Left ventricle myocardium inferior (tissue), 1 donor: Measurements from ENCODE around the gene TMEM238L. TPM values are rescaled to one million over a fixed set of nuclear protein-coding genes. Genes with fewer than 3 reads are reported as not detected.

ENCODE experiments used
- DNase-seq: peaks from one replicate; pipeline ENCODE4 v3.0.0-alpha.2; 2020
- H3K27ac ChIP-seq: fragments of 200-600 bp; replicated peaks from 2 replicates; pipeline ENCODE4 v1.8.0; 2021
- H3K27me3 ChIP-seq: fragments of 200-600 bp; 2 replicates; pipeline ENCODE4 v1.8.0; 2021; ENCODE audit warnings: low read depth
- H3K36me3 ChIP-seq: fragments of 200-600 bp; 2 replicates; pipeline ENCODE4 v1.8.0; 2021
- H3K4me1 ChIP-seq: fragments of 200-600 bp; 2 replicates; pipeline ENCODE4 v1.8.0; 2021
- H3K4me3 ChIP-seq: fragments of 200-600 bp; 2 replicates; pipeline ENCODE4 v1.8.0; 2021; ENCODE audit warnings: mild to moderate bottlenecking, moderate library complexity
- H3K9me3 ChIP-seq: fragments of 200-600 bp; replicated peaks from 2 replicates; pipeline ENCODE4 v1.8.0; 2021
- intact Hi-C: fragments of 100-400 bp; cut with micrococcal nuclease; formaldehyde crosslinking; loops from one replicate; pipeline ENCODE4 v1.11.0; 2022
- total RNA-seq: library from RNA; stranded (reverse); fragmentation: NEBNext Ultra II Directional; extraction: Animal tissue kit (Norgen Biotek cat#: 25700); gene quantifications from one replicate; pipeline ENCODE4 v1.2.1, GENCODE V29; 2021
- TF ChIP-seq, protein P1 (sequence below): fragments of 200-600 bp; IDR thresholded peaks from 2 replicates; pipeline ENCODE4 v1.8.0; 2021; ENCODE audit warnings: antibody characterized with exemption, mild to moderate bottlenecking, borderline replicate concordance
- donor health status: DM: no; HTN: yes; CAD: no; lungs with severe emphysema.

Gene TMEM238L
- total RNA-seq, 1 donor from 2014 or later: not detected

DNA sequence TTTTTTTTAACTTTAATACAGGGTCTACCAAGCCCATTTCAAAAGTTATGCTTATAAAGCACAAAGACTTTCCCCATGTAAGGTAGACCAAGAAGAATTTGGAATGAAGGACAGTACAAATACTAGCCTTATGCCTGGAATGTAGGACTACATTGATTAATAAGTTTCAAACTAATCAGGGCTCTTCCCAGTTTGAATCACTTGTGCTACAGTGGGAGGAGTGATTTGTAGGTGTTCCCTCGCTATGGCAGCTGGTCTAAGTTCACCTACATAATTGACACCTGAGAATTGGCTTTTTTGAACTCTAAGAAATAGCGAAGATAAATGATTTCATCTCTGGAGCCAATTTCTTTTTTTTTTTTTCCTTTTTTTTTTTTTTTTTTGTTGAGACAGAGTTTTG, 18.6 kb downstream of the TMEM238L start:
- H3K9me3 ChIP-seq: peaks cover 20% of the 10 kb centered on the region
- intact Hi-C loops: no loop called here
- TF ChIP-seq, protein P1, sequence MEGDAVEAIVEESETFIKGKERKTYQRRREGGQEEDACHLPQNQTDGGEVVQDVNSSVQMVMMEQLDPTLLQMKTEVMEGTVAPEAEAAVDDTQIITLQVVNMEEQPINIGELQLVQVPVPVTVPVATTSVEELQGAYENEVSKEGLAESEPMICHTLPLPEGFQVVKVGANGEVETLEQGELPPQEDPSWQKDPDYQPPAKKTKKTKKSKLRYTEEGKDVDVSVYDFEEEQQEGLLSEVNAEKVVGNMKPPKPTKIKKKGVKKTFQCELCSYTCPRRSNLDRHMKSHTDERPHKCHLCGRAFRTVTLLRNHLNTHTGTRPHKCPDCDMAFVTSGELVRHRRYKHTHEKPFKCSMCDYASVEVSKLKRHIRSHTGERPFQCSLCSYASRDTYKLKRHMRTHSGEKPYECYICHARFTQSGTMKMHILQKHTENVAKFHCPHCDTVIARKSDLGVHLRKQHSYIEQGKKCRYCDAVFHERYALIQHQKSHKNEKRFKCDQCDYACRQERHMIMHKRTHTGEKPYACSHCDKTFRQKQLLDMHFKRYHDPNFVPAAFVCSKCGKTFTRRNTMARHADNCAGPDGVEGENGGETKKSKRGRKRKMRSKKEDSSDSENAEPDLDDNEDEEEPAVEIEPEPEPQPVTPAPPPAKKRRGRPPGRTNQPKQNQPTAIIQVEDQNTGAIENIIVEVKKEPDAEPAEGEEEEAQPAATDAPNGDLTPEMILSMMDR: no peak
- no peaks in the 10 kb centered on the region for H3K36me3 ChIP-seq
- no peak overlapping the region for H3K27ac ChIP-seq
- H3K4me1 ChIP-seq: peaks cover 8% of the 10 kb centered on the region
- no peak for DNase-seq
- no peak overlapping the region for H3K4me3 ChIP-seq
- H3K27me3 ChIP-seq: no peaks in the 10 kb centered on the region

DNA sequence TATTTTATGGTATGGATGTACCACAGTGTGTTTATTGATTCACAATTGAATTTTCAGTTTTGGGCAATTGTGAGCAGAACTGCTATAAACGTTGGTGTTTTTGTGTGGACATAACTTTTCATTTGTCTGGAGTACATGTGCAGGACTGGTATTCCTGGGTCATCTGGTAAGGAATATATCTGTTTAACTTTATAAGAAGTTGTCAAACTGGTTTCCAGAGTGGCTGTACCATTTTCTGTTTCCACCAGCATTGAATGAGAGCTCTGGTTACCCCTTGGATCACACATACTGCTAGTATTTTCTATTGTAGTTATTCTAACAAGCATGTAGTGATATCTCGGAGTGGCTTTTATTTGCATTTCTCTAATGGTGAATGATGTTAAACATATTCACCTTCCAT, 24.3 kb downstream of the TMEM238L start:
- Histone ChIP-seq H3K9me3 (peaks cover 34% of the 10 kb centered on the region), H3K27ac (no peak overlapping the region), H3K36me3 (no peaks in the 10 kb centered on the region), H3K4me1 (no peaks in the 10 kb centered on the region), H3K27me3 (no peaks in the 10 kb centered on the region), H3K4me3 (no peak overlapping the region)
- intact Hi-C loops: no loop called here
- no peak for DNase-seq
- TF ChIP-seq, protein P1: no peak

DNA sequence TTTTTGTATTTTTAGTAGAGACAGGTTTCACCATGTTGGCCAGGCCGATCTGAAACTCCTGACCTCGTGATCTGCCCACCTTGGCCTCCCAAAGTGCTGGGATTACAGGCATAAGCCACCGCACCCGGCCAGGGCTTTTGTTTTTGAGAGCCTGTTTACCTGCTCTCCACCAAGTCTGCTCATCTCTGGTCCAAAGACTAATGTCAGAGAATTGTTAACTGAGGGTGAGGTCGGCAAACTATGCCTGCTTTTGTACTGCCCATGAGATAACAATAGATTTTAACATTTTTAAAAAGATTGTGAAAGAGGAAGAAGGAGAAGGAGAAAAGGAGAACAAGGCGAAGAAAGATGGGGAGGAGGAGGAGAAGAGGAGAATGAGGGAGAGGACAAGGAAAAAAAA, 26.0 kb downstream of the TMEM238L start:
- no peaks in the 10 kb centered on the region for H3K36me3 ChIP-seq
- intact Hi-C loops: no loop called here
- no peaks in the 10 kb centered on the region for H3K27me3 ChIP-seq
- no peak for DNase-seq
- no peak overlapping the region for H3K27ac ChIP-seq
- TF ChIP-seq, protein P1: no peak
- H3K4me1 ChIP-seq: no peaks in the 10 kb centered on the region
- H3K9me3 ChIP-seq: peaks cover 28% of the 10 kb centered on the region
- H3K4me3 ChIP-seq: no peak overlapping the region

DNA sequence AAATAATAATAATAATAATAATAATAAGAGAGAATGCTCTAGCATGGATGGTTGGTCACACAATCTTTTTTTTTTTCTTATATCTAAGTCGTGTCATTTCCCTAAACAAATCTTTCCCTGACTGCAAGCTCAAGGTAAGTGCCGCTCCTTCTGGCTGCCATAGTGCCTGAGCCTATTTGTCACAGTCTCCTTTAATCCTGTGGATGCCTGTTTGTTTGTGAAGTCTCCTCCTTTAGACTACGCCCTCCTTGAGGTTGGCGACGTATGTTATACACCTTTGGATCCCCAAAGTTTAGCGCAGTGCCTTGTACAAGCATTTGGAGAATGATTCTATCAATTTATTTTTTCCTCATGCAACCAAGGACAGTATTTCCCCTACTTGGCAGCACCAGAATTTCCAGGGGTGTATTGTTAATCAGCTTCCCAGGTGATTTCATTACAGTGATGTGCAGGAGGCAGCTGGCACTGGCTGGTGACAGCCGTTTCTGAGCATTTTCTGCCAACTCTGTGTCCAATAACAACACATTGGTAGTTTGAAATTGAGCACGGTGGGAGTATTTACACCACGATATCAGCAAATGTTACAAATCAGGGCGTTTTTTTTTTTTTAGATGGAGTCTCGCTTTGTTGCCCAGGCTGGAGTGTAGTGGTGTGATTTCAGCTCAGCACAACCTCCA, 26.6 kb downstream of the TMEM238L start:
- H3K36me3 ChIP-seq: no peaks in the 10 kb centered on the region
- H3K4me3 ChIP-seq: no peak overlapping the region
- no peak for DNase-seq
- H3K4me1 ChIP-seq: no peaks in the 10 kb centered on the region
- H3K27ac ChIP-seq: no peak overlapping the region
- intact Hi-C loops: no loop called here
- peaks cover 26% of the 10 kb centered on the region for H3K9me3 ChIP-seq
- TF ChIP-seq, protein P1: no peak
- H3K27me3 ChIP-seq: no peaks in the 10 kb centered on the region

DNA sequence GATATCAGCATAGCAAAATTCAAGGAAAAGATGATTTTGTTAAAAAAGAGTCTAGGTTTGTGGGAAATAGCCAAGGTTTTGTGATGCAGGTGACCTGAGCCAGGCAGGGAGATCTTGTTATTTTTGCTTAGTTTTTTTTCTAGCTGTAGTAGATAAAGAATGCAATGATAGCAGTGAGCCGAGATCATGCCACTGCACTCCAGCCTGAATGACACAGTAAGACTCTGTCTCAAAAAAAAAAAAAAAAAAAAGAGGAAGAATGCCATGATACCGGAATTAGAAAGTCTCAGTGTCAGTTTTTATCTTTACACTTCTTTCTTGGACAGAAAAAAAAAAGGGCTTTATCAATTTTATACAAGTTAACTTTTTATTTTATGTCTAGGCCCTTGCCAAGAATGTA, 27.5 kb downstream of the TMEM238L start:
- Histone ChIP-seq H3K9me3 (peaks cover 29% of the 10 kb centered on the region), H3K4me3 (no peak overlapping the region), H3K27me3 (no peaks in the 10 kb centered on the region), H3K27ac (no peak overlapping the region), H3K4me1 (no peaks in the 10 kb centered on the region), H3K36me3 (no peaks in the 10 kb centered on the region)
- intact Hi-C loops: no loop called here
- DNase-seq: no peak
- TF ChIP-seq, protein P1: no peak
